ENCODE measurements around the gene GPC6. TPM values are rescaled to one million over a fixed set of nuclear protein-coding genes. Genes with fewer than 3 reads are reported as not detected.

Gene GPC6
- total and polyA plus RNA-seq, 5 donors from 2014 or later = not detected

- Mint-ChIP-seq H3K4me1 (no peaks in the 10 kb centered on the region), H3K4me3 (no peak overlapping the region), H3K9me3 (peaks cover 0 to 7% (median 2%) of the 10 kb centered on the region in 7 donors), H3K27ac (no peak overlapping the region), H3K36me3 (no peaks in the 10 kb centered on the region), H3K27me3 (no peaks in the 10 kb centered on the region)
- ATAC-seq (ENCODE audit: low read depth in 2 of 2) (no peak), DNase-seq (no peak)
- Histone ChIP-seq H3K4me1 (ENCODE audit: control insufficient read depth, insufficient read depth, low read length, poor library complexity, severe bottlenecking) (no peaks in the 10 kb centered on the region), H3K9me3 (ENCODE audit: control insufficient read depth in 2 of 2, low read length in 2 of 2) (no peaks in the 10 kb centered on the region), H3K27ac (ENCODE audit: insufficient read depth, low read length, poor library complexity, severe bottlenecking) (no peak overlapping the region), H3K4me3 (ENCODE audit: low read depth, low read length) (no peak overlapping the region), H3K27me3 (ENCODE audit: control insufficient read depth, insufficient read depth, low read length) (no peaks in the 10 kb centered on the region), H3K36me3 (ENCODE audit: control insufficient read depth, insufficient read depth, low read length) (no peaks in the 10 kb centered on the region)
Measured at GRCh38 chr13:93397619-93398018, 171.0 kb downstream of the GPC6 start.

GRCh38 chr13:93398167-93399035, 171.8 kb downstream of the GPC6 start:
- H3K27me3 ChIP-seq (ENCODE audit: control insufficient read depth, insufficient read depth, low read length) = no peaks in the 10 kb centered on the region
- Mint-ChIP-seq H3K4me3 (no peak overlapping the region), H3K36me3 (no peaks in the 10 kb centered on the region), H3K4me1 (no peaks in the 10 kb centered on the region), H3K27me3 (no peaks in the 10 kb centered on the region), H3K27ac (no peak overlapping the region), H3K9me3 (peaks cover 0 to 7% (median 2%) of the 10 kb centered on the region in 7 donors)
- no peaks in the 10 kb centered on the region for H3K36me3 ChIP-seq (ENCODE audit: control insufficient read depth, insufficient read depth, low read length)
- H3K9me3 ChIP-seq (ENCODE audit: control insufficient read depth in 2 of 2, low read length in 2 of 2) = no peaks in the 10 kb centered on the region
- no peak for DNase-seq
- no peak overlapping the region for H3K27ac ChIP-seq (ENCODE audit: insufficient read depth, low read length, poor library complexity, severe bottlenecking)
- no peak overlapping the region for H3K4me3 ChIP-seq (ENCODE audit: low read depth, low read length)
- H3K4me1 ChIP-seq (ENCODE audit: control insufficient read depth, insufficient read depth, low read length, poor library complexity, severe bottlenecking) = no peaks in the 10 kb centered on the region
- ATAC-seq (ENCODE audit: low read depth in 2 of 2) = no peak

- Mint-ChIP-seq H3K27me3 (no peaks in the 10 kb centered on the region), H3K4me1 (no peaks in the 10 kb centered on the region), H3K27ac (no peak overlapping the region), H3K9me3 (peaks cover 0 to 7% (median 0%) of the 10 kb centered on the region in 7 donors), H3K4me3 (no peak overlapping the region), H3K36me3 (no peaks in the 10 kb centered on the region)
- Histone ChIP-seq H3K4me3 (ENCODE audit: low read depth, low read length) (no peak overlapping the region), H3K9me3 (ENCODE audit: control insufficient read depth in 2 of 2, low read length in 2 of 2) (no peaks in the 10 kb centered on the region), H3K27ac (ENCODE audit: insufficient read depth, low read length, poor library complexity, severe bottlenecking) (no peak overlapping the region), H3K36me3 (ENCODE audit: control insufficient read depth, insufficient read depth, low read length) (no peaks in the 10 kb centered on the region), H3K4me1 (ENCODE audit: control insufficient read depth, insufficient read depth, low read length, poor library complexity, severe bottlenecking) (no peaks in the 10 kb centered on the region), H3K27me3 (ENCODE audit: control insufficient read depth, insufficient read depth, low read length) (no peaks in the 10 kb centered on the region)
- ATAC-seq (ENCODE audit: low read depth in 2 of 2) = no peak
- DNase-seq = no peak
Measured at GRCh38 chr13:93399212-93399611, 172.6 kb downstream of the GPC6 start.

- no peak overlapping the region for H3K4me3 Mint-ChIP-seq
- DNase-seq = no peak
- no peaks in the 10 kb centered on the region for H3K36me3 Mint-ChIP-seq
- Histone ChIP-seq H3K36me3 (ENCODE audit: control insufficient read depth, insufficient read depth, low read length) (no peaks in the 10 kb centered on the region), H3K9me3 (ENCODE audit: control insufficient read depth in 2 of 2, low read length in 2 of 2) (no peaks in the 10 kb centered on the region), H3K27ac (ENCODE audit: insufficient read depth, low read length, poor library complexity, severe bottlenecking) (no peak overlapping the region), H3K4me3 (ENCODE audit: low read depth, low read length) (no peak overlapping the region), H3K4me1 (ENCODE audit: control insufficient read depth, insufficient read depth, low read length, poor library complexity, severe bottlenecking) (no peaks in the 10 kb centered on the region), H3K27me3 (ENCODE audit: control insufficient read depth, insufficient read depth, low read length) (no peaks in the 10 kb centered on the region)
- no peak overlapping the region for H3K27ac Mint-ChIP-seq
- H3K27me3 Mint-ChIP-seq = no peaks in the 10 kb centered on the region
- ATAC-seq (ENCODE audit: low read depth in 2 of 2) = no peak
- H3K4me1 Mint-ChIP-seq = no peaks in the 10 kb centered on the region
- H3K9me3 Mint-ChIP-seq = peaks cover 0 to 2% (median 0%) of the 10 kb centered on the region in 7 donors
Measured at GRCh38 chr13:93406136-93406535, 179.5 kb downstream of the GPC6 start.

- no peaks in the 10 kb centered on the region for H3K4me1 Mint-ChIP-seq
- H3K27ac Mint-ChIP-seq = no peak overlapping the region
- DNase-seq = no peak
- ATAC-seq (ENCODE audit: low read depth in 2 of 2) = no peak
- no peaks in the 10 kb centered on the region for H3K9me3 ChIP-seq (ENCODE audit: control insufficient read depth in 2 of 2, low read length in 2 of 2)
- H3K4me1 ChIP-seq (ENCODE audit: control insufficient read depth, insufficient read depth, low read length, poor library complexity, severe bottlenecking) = no peaks in the 10 kb centered on the region
- no peaks in the 10 kb centered on the region for H3K36me3 ChIP-seq (ENCODE audit: control insufficient read depth, insufficient read depth, low read length)
- no peak overlapping the region for H3K4me3 Mint-ChIP-seq
- H3K27me3 ChIP-seq (ENCODE audit: control insufficient read depth, insufficient read depth, low read length) = no peaks in the 10 kb centered on the region
- peaks cover 0 to 2% (median 0%) of the 10 kb centered on the region in 7 donors for H3K9me3 Mint-ChIP-seq
- no peak overlapping the region for H3K27ac ChIP-seq (ENCODE audit: insufficient read depth, low read length, poor library complexity, severe bottlenecking)
- no peak overlapping the region for H3K4me3 ChIP-seq (ENCODE audit: low read depth, low read length)
- no peaks in the 10 kb centered on the region for H3K27me3 Mint-ChIP-seq
- no peaks in the 10 kb centered on the region for H3K36me3 Mint-ChIP-seq
Measured at GRCh38 chr13:93407551-93407950, 180.9 kb downstream of the GPC6 start.

GRCh38 chr13:93409001-93409400, 182.4 kb downstream of the GPC6 start:
- H3K9me3 Mint-ChIP-seq = peaks cover 0 to 2% (median 0%) of the 10 kb centered on the region in 7 donors
- no peak for ATAC-seq (ENCODE audit: low read depth in 2 of 2)
- H3K4me3 Mint-ChIP-seq = no peak overlapping the region
- Histone ChIP-seq H3K27ac (ENCODE audit: insufficient read depth, low read length, poor library complexity, severe bottlenecking) (no peak overlapping the region), H3K36me3 (ENCODE audit: control insufficient read depth, insufficient read depth, low read length) (no peaks in the 10 kb centered on the region), H3K4me3 (ENCODE audit: low read depth, low read length) (no peak overlapping the region), H3K4me1 (ENCODE audit: control insufficient read depth, insufficient read depth, low read length, poor library complexity, severe bottlenecking) (no peaks in the 10 kb centered on the region), H3K9me3 (ENCODE audit: control insufficient read depth in 2 of 2, low read length in 2 of 2) (no peaks in the 10 kb centered on the region), H3K27me3 (ENCODE audit: control insufficient read depth, insufficient read depth, low read length) (no peaks in the 10 kb centered on the region)
- no peak overlapping the region for H3K27ac Mint-ChIP-seq
- no peak for DNase-seq
- no peaks in the 10 kb centered on the region for H3K36me3 Mint-ChIP-seq
- H3K27me3 Mint-ChIP-seq = no peaks in the 10 kb centered on the region
- no peaks in the 10 kb centered on the region for H3K4me1 Mint-ChIP-seq

GRCh38 chr13:93409816-93410215, 183.2 kb downstream of the GPC6 start:
- Histone ChIP-seq H3K4me1 (ENCODE audit: control insufficient read depth, insufficient read depth, low read length, poor library complexity, severe bottlenecking) (no peaks in the 10 kb centered on the region), H3K27ac (ENCODE audit: insufficient read depth, low read length, poor library complexity, severe bottlenecking) (no peak overlapping the region), H3K4me3 (ENCODE audit: low read depth, low read length) (no peak overlapping the region), H3K36me3 (ENCODE audit: control insufficient read depth, insufficient read depth, low read length) (no peaks in the 10 kb centered on the region), H3K9me3 (ENCODE audit: control insufficient read depth in 2 of 2, low read length in 2 of 2) (no peaks in the 10 kb centered on the region), H3K27me3 (ENCODE audit: control insufficient read depth, insufficient read depth, low read length) (no peaks in the 10 kb centered on the region)
- Mint-ChIP-seq H3K27me3 (no peaks in the 10 kb centered on the region), H3K4me1 (no peaks in the 10 kb centered on the region), H3K4me3 (no peak overlapping the region), H3K9me3 (peaks cover 0 to 2% (median 0%) of the 10 kb centered on the region in 7 donors), H3K27ac (no peak overlapping the region), H3K36me3 (no peaks in the 10 kb centered on the region)
- no peak for DNase-seq
- no peak for ATAC-seq (ENCODE audit: low read depth in 2 of 2)

GRCh38 chr13:93411186-93411680, 184.6 kb downstream of the GPC6 start:
- Histone ChIP-seq H3K36me3 (ENCODE audit: control insufficient read depth, insufficient read depth, low read length) (no peaks in the 10 kb centered on the region), H3K4me1 (ENCODE audit: control insufficient read depth, insufficient read depth, low read length, poor library complexity, severe bottlenecking) (no peaks in the 10 kb centered on the region), H3K4me3 (ENCODE audit: low read depth, low read length) (no peak overlapping the region), H3K27ac (ENCODE audit: insufficient read depth, low read length, poor library complexity, severe bottlenecking) (no peak overlapping the region), H3K9me3 (ENCODE audit: control insufficient read depth in 2 of 2, low read length in 2 of 2) (no peaks in the 10 kb centered on the region), H3K27me3 (ENCODE audit: control insufficient read depth, insufficient read depth, low read length) (no peaks in the 10 kb centered on the region)
- H3K9me3 Mint-ChIP-seq = peaks cover 0 to 2% (median 0%) of the 10 kb centered on the region in 7 donors
- no peaks in the 10 kb centered on the region for H3K27me3 Mint-ChIP-seq
- no peaks in the 10 kb centered on the region for H3K36me3 Mint-ChIP-seq
- no peak overlapping the region for H3K27ac Mint-ChIP-seq
- no peak overlapping the region for H3K4me3 Mint-ChIP-seq
- DNase-seq (no peak), ATAC-seq (ENCODE audit: low read depth in 2 of 2) (no peak)
- no peaks in the 10 kb centered on the region for H3K4me1 Mint-ChIP-seq

Data from CD4-positive, CD25-positive, alpha-beta regulatory T cell (primary cell).